Stimulated activated CD4-positive, alpha-beta T cell treated with anti-CD3 and anti-CD28 coated beads, Interleukin-12 subunit alpha, Interleukin-12 subunit beta, amount 100 ng/mL, for 24 hours (primary cell): ENCODE data around the gene SCN8A.
"Not testable (repeated sequence)": the region's sequence is repeated elsewhere in the genome, so short reads cannot be mapped to it uniquely, and the experiment has no call there.

Experiments
- DNase-seq, 2 experiments: peaks; one replicate each; pipeline ENCODE4 v3.0.0-alpha.2; 2020; ENCODE audit warnings: low read depth in 2 of 2

Gene SCN8A

GRCh38 chr12:51591016-51591901 is at the start of gene SCN8A:
SCN8A (plus strand) TSS chr12:51591233; CDS start chr12:51662818, 71,585 bp downstream.
- peak; percentile 7 to 40 for DNase-seq

GRCh38 chr12:51546097-51546496 is 44.9 kb upstream of the SCN8A start:
- no peak for DNase-seq

- DNase-seq: no peak
Measured at GRCh38 chr12:51547606-51548005, 43.4 kb upstream of the SCN8A start.

GRCh38 chr12:51548241-51548640 is 42.8 kb upstream of the SCN8A start:
- no peak for DNase-seq

- DNase-seq: no peak
Measured at GRCh38 chr12:51549637-51550036, 41.4 kb upstream of the SCN8A start.

GRCh38 chr12:51568271-51569032 is 22.6 kb upstream of the SCN8A start:
- not testable (repeated sequence) for DNase-seq

- no peak for DNase-seq
Measured at GRCh38 chr12:51579321-51579850, 11.6 kb upstream of the SCN8A start.

- no peak for DNase-seq
Measured at GRCh38 chr12:51589060-51589459, 2.0 kb upstream of the SCN8A start.

- no peak for DNase-seq
Measured at GRCh38 chr12:51589557-51590176, 1.4 kb upstream of the SCN8A start.

GRCh38 chr12:51590347-51591015 is 552 bp upstream of the SCN8A start:
- peak; percentile 53 to 61 for DNase-seq

GRCh38 chr12:51592034-51592705 is 1.1 kb downstream of the SCN8A start:
- no peak for DNase-seq

GRCh38 chr12:51593021-51593420 is 2.0 kb downstream of the SCN8A start:
- DNase-seq: no peak

GRCh38 chr12:51593539-51593938 is 2.5 kb downstream of the SCN8A start:
- no peak for DNase-seq

- no peak for DNase-seq
Measured at GRCh38 chr12:51598156-51598555, 7.1 kb downstream of the SCN8A start.

- DNase-seq: no peak
Measured at GRCh38 chr12:51600721-51601120, 9.7 kb downstream of the SCN8A start.

- DNase-seq: no peak
Measured at GRCh38 chr12:51601241-51601640, 10.2 kb downstream of the SCN8A start.

- DNase-seq: not testable (repeated sequence)
Measured at GRCh38 chr12:51605896-51606295, 14.9 kb downstream of the SCN8A start.

- DNase-seq: not testable (repeated sequence)
Measured at GRCh38 chr12:51607197-51607596, 16.2 kb downstream of the SCN8A start.

- DNase-seq: no peak
Measured at GRCh38 chr12:51620448-51620847, 29.4 kb downstream of the SCN8A start.

GRCh38 chr12:51621156-51621922 is 30.3 kb downstream of the SCN8A start:
- DNase-seq: no peak
